VCaP (cell line): ENCODE measurements around the gene SLCO2A1.

ENCODE experiments used
- H3K27ac ChIP-seq: fragments of 450-650 bp; 2 replicates; pipeline ENCODE4 v1.5.1; 2017
- TF ChIP-seq, protein P1 (sequence below): fragments of 450-650 bp; conservative IDR thresholded peaks from 2 replicates; pipeline ENCODE4 v1.5.1; 2017; ENCODE audit warnings: mild to moderate bottlenecking, moderate library complexity

SLCO2A1 gene

GRCh38 chr3:133991209-133991608 lies 38.5 kb downstream of the SLCO2A1 start:
- H3K27ac ChIP-seq, result no peak overlapping the region
- TF ChIP-seq, protein P1, sequence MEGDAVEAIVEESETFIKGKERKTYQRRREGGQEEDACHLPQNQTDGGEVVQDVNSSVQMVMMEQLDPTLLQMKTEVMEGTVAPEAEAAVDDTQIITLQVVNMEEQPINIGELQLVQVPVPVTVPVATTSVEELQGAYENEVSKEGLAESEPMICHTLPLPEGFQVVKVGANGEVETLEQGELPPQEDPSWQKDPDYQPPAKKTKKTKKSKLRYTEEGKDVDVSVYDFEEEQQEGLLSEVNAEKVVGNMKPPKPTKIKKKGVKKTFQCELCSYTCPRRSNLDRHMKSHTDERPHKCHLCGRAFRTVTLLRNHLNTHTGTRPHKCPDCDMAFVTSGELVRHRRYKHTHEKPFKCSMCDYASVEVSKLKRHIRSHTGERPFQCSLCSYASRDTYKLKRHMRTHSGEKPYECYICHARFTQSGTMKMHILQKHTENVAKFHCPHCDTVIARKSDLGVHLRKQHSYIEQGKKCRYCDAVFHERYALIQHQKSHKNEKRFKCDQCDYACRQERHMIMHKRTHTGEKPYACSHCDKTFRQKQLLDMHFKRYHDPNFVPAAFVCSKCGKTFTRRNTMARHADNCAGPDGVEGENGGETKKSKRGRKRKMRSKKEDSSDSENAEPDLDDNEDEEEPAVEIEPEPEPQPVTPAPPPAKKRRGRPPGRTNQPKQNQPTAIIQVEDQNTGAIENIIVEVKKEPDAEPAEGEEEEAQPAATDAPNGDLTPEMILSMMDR, result no peak

- H3K27ac ChIP-seq, result no peak overlapping the region
- TF ChIP-seq, protein P1, result no peak
These were observed 39.6 kb downstream of the SLCO2A1 start for GRCh38 chr3:133989936-133990702.

DNA sequence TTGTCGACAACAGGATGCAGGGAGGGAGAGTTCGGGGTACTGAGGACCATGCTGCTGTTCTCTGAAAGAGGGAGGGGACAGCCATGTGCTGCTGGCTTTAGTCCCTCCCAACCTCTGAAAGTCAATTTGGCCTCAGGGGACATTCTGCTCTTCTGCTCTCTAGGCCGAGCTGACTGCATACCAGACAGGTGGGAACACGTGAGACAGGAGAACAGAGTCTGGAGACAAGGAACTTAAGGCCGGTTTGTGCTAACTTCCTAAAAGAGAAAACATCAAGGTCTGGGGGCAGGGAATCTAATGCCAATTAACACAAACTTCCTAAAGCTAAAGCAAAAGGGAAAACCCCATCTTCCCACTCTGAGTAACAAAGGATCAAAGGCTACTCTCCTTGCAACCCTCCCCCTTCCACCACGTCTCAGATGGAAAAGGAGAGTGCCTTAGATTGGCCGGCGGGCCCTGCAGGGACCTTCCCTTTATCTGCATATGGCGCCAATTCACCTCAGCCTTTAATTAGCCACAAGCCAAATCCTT lies 41.0 kb downstream of the SLCO2A1 start:
- no peak overlapping the region for H3K27ac ChIP-seq
- TF ChIP-seq, protein P1, result no peak

DNA sequence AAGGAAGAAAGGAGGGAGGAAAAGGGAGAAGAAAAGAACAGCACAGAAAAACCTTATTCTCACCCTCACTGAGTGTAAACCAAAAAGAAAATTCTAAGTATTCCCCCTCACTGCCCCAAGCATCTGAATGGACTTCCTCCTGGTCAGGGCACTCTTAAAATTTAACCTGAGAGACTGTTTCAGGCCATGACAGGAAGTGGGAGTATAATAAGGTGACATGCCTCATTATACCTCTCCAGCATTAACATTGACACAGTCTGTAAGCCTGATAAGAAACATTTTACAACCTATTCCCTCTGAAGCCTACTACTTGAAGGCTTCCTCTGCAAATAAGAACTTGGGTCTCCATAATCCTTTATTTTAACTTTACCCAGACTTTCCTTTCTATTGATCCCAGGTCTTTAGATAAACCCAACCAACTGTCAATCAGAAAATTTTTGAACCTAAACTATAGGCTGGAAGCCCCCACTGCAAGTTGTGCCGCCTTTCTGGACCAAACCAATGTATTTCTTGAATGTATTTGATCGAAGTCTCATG lies 41.7 kb downstream of the SLCO2A1 start:
- no peak overlapping the region for H3K27ac ChIP-seq
- TF ChIP-seq, protein P1, result no peak

GRCh38 chr3:133987136-133987535 lies 42.6 kb downstream of the SLCO2A1 start:
- no peak overlapping the region for H3K27ac ChIP-seq
- TF ChIP-seq, protein P1, result no peak

GRCh38 chr3:133986311-133986710 lies 43.4 kb downstream of the SLCO2A1 start:
- TF ChIP-seq, protein P1, result no peak

GRCh38 chr3:133984975-133985374 lies 44.8 kb downstream of the SLCO2A1 start:
- TF ChIP-seq, protein P1, result no peak
- no peak overlapping the region for H3K27ac ChIP-seq

More at GRCh38 chr3:133986311-133986710, 43.4 kb downstream of the SLCO2A1 start:
- no peak overlapping the region; the same call in 1 of the 2 replicates for H3K27ac ChIP-seq
